22Rv1 (cell line): ENCODE data around the gene C8A.

Source experiments
- H3K27ac ChIP-seq: fragments of 450-650 bp; 2 replicates; pipeline ENCODE4 v1.5.1; 2017
- ZFX ChIP-seq: fragments of 450-650 bp; IDR thresholded peaks from 2 replicates; pipeline ENCODE4 v1.6.1; 2017; ENCODE audit warnings: antibody characterized with exemption, borderline replicate concordance
- TF ChIP-seq, protein P1 (sequence below): fragments of 450-650 bp; IDR thresholded peaks from 2 replicates; pipeline ENCODE4 v1.5.1; 2017; ENCODE audit warnings: mild to moderate bottlenecking

The C8A gene

DNA sequence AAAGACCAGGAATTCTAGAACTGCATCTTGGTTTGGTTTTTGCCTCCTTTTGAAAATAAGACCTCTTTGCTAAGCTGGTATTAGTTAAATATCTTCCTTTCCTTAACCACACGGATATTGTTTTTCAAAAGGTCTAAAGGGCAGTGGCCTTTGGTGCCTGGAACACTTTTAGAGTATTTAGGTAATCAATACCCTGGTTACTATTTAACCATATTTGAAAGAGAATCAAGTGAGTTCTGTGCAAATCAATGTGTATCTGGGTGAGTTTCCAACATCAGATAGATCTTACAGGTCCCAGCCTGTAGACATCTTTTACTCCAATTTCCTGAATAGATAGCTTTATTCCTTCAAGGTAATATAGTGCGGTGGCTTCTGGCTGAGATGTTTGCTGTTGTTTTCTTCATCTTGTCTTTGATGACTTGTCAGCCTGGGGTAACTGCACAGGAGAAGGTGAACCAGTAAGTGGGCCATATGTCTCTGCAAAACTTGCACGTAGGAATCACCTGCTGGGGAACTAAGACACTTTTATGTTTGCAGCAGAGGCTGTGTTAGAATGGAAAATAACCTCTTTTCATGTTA, at the start of gene C8A:
TSS of gene C8A (plus strand) at position 277 of the 579 bp plus-strand sequence. CDS start at position 382, 105 bp downstream.
- H3K27ac ChIP-seq: no peak within 1 kb of the TSS
- TF ChIP-seq, protein P1, sequence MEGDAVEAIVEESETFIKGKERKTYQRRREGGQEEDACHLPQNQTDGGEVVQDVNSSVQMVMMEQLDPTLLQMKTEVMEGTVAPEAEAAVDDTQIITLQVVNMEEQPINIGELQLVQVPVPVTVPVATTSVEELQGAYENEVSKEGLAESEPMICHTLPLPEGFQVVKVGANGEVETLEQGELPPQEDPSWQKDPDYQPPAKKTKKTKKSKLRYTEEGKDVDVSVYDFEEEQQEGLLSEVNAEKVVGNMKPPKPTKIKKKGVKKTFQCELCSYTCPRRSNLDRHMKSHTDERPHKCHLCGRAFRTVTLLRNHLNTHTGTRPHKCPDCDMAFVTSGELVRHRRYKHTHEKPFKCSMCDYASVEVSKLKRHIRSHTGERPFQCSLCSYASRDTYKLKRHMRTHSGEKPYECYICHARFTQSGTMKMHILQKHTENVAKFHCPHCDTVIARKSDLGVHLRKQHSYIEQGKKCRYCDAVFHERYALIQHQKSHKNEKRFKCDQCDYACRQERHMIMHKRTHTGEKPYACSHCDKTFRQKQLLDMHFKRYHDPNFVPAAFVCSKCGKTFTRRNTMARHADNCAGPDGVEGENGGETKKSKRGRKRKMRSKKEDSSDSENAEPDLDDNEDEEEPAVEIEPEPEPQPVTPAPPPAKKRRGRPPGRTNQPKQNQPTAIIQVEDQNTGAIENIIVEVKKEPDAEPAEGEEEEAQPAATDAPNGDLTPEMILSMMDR: no peak
- no peak for TF ChIP-seq ZFX

DNA sequence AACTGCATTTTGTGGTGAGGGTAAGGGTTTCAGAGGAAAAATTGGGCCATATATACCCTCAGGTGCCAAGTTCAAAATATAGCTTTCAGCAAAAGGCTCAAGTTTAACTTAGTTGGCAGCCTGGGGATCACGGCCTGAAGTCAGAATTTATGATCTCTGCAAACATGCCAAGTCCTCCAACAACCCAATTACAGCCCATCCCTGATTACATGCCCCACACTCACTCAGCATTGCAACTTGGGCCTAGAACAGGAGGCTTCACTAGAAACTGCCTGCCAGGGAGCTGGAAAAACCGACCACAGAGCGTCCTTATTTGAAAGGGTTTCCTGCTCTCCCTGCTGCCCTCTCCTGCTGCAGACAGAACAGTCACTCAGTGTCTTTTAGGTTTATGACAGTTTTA, 47.8 kb upstream of the C8A start:
- H3K27ac ChIP-seq: no peak overlapping the region
- TF ChIP-seq, protein P1: no peak
- no peak for TF ChIP-seq ZFX

DNA sequence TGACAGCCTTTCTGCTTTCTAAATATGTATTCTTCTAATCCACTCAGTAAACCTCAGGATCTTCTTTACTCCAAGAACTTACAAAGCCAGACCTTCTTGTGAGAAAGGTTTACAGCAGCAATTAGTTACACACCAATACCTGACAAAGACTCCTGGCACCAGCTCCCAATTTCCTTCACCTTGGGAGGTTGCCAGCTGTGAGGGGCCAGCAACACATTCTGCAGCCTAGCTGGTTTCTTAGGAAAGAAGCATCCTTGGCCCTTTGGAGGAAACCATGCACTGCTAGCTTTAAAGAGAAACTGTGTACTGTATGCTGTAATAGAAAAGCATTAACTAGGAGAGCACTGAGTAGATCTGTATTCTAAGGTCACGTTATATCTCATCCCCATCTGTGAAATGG, 46.2 kb upstream of the C8A start:
- no peak for TF ChIP-seq ZFX
- TF ChIP-seq, protein P1: no peak
- no peak overlapping the region for H3K27ac ChIP-seq

DNA sequence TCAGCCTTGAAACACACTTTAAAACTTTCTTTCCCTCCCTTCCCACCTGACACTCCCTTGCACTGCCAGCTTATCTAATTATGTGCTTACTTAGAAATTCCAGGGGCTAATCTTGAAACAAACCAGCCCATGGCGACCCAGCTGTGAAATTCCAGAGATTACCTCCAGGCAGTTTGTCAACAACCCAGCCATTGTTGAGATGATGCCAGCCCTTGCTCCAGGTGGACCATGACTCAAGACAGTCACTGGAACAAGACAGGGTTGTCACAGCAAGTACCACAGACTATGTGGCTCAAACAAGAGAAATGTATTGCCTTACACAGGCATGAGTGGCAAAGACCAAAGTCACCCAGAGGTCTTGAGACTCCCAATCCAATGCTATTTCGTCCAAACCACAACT, 43.3 kb upstream of the C8A start:
- no peak overlapping the region for H3K27ac ChIP-seq
- TF ChIP-seq, protein P1: no peak
- no peak for TF ChIP-seq ZFX

DNA sequence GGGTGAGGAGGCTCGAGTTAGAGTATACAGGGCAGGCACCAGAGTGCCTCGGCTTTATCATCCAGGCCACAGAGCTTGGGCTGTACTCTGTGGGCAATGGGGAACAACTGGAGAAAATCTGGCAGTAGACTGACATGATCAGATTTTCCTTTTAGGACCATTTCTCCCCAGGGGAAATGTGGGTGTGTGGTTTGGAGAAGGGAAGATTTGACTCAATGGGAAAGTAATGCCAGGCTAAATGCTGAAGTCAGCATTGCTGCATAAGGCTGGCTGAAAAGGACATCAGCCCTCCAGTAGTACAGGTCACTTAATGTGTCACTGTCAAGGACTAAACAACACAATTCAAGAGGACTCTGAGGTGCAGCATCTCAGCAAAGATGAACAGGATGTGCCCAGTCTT, 40.4 kb upstream of the C8A start:
- TF ChIP-seq, protein P1: no peak
- no peak for TF ChIP-seq ZFX
- no peak overlapping the region for H3K27ac ChIP-seq

DNA sequence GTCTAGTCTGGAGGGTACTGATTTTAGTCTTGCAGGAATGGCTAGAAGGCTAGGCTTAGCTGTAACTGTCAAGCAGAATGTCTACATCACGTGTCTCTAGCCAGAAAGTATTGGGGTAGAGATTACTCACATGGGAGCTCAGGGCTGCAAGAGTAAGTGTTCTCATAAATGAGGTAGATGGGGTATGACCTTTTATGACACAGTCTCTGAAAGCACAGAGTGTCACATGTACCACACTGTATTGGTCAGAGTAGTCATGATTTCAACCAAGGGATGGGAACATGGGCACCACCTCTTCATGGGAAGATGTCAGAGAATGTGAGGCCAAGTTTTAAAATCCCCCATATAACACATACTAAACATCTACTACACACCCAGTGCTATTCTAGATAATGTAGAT, 38.3 kb upstream of the C8A start:
- no peak overlapping the region for H3K27ac ChIP-seq
- no peak for TF ChIP-seq ZFX
- TF ChIP-seq, protein P1: no peak

DNA sequence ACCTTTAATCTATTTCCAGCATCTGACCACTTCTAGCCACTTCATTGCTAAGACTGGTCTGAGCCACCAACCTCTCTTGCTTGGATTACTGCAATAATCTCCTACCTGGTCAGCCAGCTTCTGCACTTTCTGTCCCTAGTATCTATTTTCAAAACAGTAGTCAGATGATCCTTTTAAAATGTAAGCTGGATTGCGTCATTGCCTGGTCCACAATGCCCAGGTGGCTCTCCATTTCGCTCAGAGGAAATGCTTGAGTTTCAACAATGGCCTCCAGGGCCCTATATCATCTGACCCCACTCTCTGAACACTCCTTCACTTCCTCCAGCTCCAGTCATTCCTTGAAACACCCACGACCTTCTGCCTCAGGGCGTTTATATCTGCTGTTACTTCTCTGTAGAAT, 37.7 kb upstream of the C8A start:
- TF ChIP-seq, protein P1: no peak
- H3K27ac ChIP-seq: no peak overlapping the region
